Measurements from ENCODE around the gene ATP13A3. TPM values are rescaled to one million over a fixed set of nuclear protein-coding genes. Genes with fewer than 3 reads are reported as not detected.

Gene ATP13A3
- total RNA-seq, 1 experiment from 2014 or later: 121 TPM

- ChIA-PET CTCF (interaction anchor here (0.6 kb wide), 1 partner anchor 57 kb away, joined by 4 read pairs; no protein-coding TSS in a partner anchor), POLR2A (ENCODE audit: low non-redundant PET) (no interaction called here)
- Histone ChIP-seq H3K36me3 (ENCODE audit: insufficient read depth, low read length, poor library complexity, severe bottlenecking) (no peaks in the 10 kb centered on the region), H3K27ac (ENCODE audit: low read depth, low read length, poor library complexity, severe bottlenecking) (peak overlapping the region; percentile 58), H3K4me3 (ENCODE audit: low read depth, low read length, poor library complexity, severe bottlenecking) (no peak overlapping the region), H3K27me3 (replicated peaks; ENCODE audit: insufficient read depth, low read depth, low read length, poor library complexity) (no peaks in the 10 kb centered on the region), H3K9me3 (ENCODE audit: low read depth, low read length, poor library complexity, severe bottlenecking) (peaks cover under 1% of the 10 kb centered on the region), H3K4me1 (ENCODE audit: insufficient read depth, low read length, poor library complexity, severe bottlenecking) (peaks cover 18% of the 10 kb centered on the region)
- intact Hi-C loops (cut with micrococcal nuclease; ENCODE audit: unreplicated experiment): no loop called here
- BruUV-seq (replicated peaks): no TSS peak
- no peak for TF ChIP-seq EZH2 (IDR thresholded peaks at IDR 0.05; ENCODE audit: borderline replicate concordance, low read depth, low read length, poor library complexity, severe bottlenecking)
- TF ChIP-seq CTCF (conservative IDR thresholded peaks at IDR 0.05; ENCODE audit: low read depth, low read length): no peak
- no peak for DNase-seq (ENCODE audit: low spot score)
Measured at GRCh38 chr3:194395778-194396538, 90.8 kb downstream of the ATP13A3 start.

GRCh38 chr3:194395212-194395611 lies 91.6 kb downstream of the ATP13A3 start:
- ChIA-PET CTCF (no interaction called here), POLR2A (ENCODE audit: low non-redundant PET) (no interaction called here)
- Histone ChIP-seq H3K27ac (ENCODE audit: low read depth, low read length, poor library complexity, severe bottlenecking) (peak overlapping the region; percentile 58), H3K36me3 (ENCODE audit: insufficient read depth, low read length, poor library complexity, severe bottlenecking) (no peaks in the 10 kb centered on the region), H3K4me3 (ENCODE audit: low read depth, low read length, poor library complexity, severe bottlenecking) (no peak overlapping the region), H3K4me1 (ENCODE audit: insufficient read depth, low read length, poor library complexity, severe bottlenecking) (peaks cover 18% of the 10 kb centered on the region), H3K9me3 (ENCODE audit: low read depth, low read length, poor library complexity, severe bottlenecking) (peaks cover 8% of the 10 kb centered on the region), H3K27me3 (replicated peaks; ENCODE audit: insufficient read depth, low read depth, low read length, poor library complexity) (no peaks in the 10 kb centered on the region)
- peak; percentile 83 for DNase-seq (ENCODE audit: low spot score)
- no TSS peak for BruUV-seq (replicated peaks)
- TF ChIP-seq CTCF (conservative IDR thresholded peaks at IDR 0.05; ENCODE audit: low read depth, low read length) (no peak), EZH2 (IDR thresholded peaks at IDR 0.05; ENCODE audit: borderline replicate concordance, low read depth, low read length, poor library complexity, severe bottlenecking) (no peak)
- intact Hi-C loops (cut with micrococcal nuclease; ENCODE audit: unreplicated experiment): no loop called here

- peaks cover 18% of the 10 kb centered on the region for H3K4me1 ChIP-seq (ENCODE audit: insufficient read depth, low read length, poor library complexity, severe bottlenecking)
- H3K4me3 ChIP-seq (ENCODE audit: low read depth, low read length, poor library complexity, severe bottlenecking): no peak overlapping the region
- CTCF ChIA-PET: no interaction called here
- no peaks in the 10 kb centered on the region for H3K36me3 ChIP-seq (ENCODE audit: insufficient read depth, low read length, poor library complexity, severe bottlenecking)
- TF ChIP-seq CTCF (conservative IDR thresholded peaks at IDR 0.05; ENCODE audit: low read depth, low read length): no peak
- no peak for TF ChIP-seq EZH2 (IDR thresholded peaks at IDR 0.05; ENCODE audit: borderline replicate concordance, low read depth, low read length, poor library complexity, severe bottlenecking)
- BruUV-seq (replicated peaks): no TSS peak
- peaks cover 9% of the 10 kb centered on the region for H3K9me3 ChIP-seq (ENCODE audit: low read depth, low read length, poor library complexity, severe bottlenecking)
- no peaks in the 10 kb centered on the region for H3K27me3 ChIP-seq (replicated peaks; ENCODE audit: insufficient read depth, low read depth, low read length, poor library complexity)
- POLR2A ChIA-PET (ENCODE audit: low non-redundant PET): no interaction called here
- no peak for DNase-seq (ENCODE audit: low spot score)
- no peak overlapping the region for H3K27ac ChIP-seq (ENCODE audit: low read depth, low read length, poor library complexity, severe bottlenecking)
- intact Hi-C loops (cut with micrococcal nuclease; ENCODE audit: unreplicated experiment): no loop called here
Measured at GRCh38 chr3:194392576-194392975, 94.2 kb downstream of the ATP13A3 start.
